PC-3 (cell line): ENCODE measurements around the gene SLC12A9. TPM values are rescaled to one million over a fixed set of nuclear protein-coding genes. Genes with fewer than 3 reads are reported as not detected.

Source experiments
- ATAC-seq: fragments of 200-7000 bp; cut with Tn5 transposase; 2 replicates; pipeline ENCODE4 v1.9.1; 2020; ENCODE audit warnings: mild to moderate bottlenecking, moderate library complexity
- BruUV-seq: library from RNA; stranded (reverse); fragments of 400-500 nt; replicated peaks from 2 replicates; lab custom pipeline; 2021; lab: Mats Ljungman, UMichigan
- CTCF ChIA-PET: fragments of 300-600 bp; sonication (Branson Sonifier 250); formaldehyde crosslinking; loops from one replicate; lab custom pipeline; 2022; ENCODE audit warnings: antibody characterized with exemption; lab: Charles Lee
- POLR2A ChIA-PET: fragments of 300-600 bp; sonication (Branson Sonifier 250); formaldehyde crosslinking; loops from one replicate; lab custom pipeline; 2022; ENCODE audit warnings: antibody characterized with exemption; ENCODE audit not compliant: unreplicated experiment; lab: Charles Lee
- DNase-seq: peaks from one replicate; pipeline ENCODE4 v3.0.0-alpha.2; 2015
- H2AFZ ChIP-seq: fragments of 300-600 bp; sonication (generic); 2 replicates; pipeline ENCODE4 v1.6.0; 2016; ENCODE audit warnings: antibody characterized with exemption, low read length
- H3F3A ChIP-seq: fragments of 300-600 bp; sonication (generic); one replicate; pipeline ENCODE4 v1.6.0; 2017; ENCODE audit warnings: antibody characterized with exemption, low read length, control low read depth, mild to moderate bottlenecking; ENCODE audit not compliant: unreplicated experiment
- H3K27ac ChIP-seq: fragments of 300-600 bp; sonication (generic); 2 replicates; pipeline ENCODE4 v1.5.1; 2016; ENCODE audit warnings: mild to moderate bottlenecking, low read length
- H3K27me3 ChIP-seq: fragments of 300-600 bp; sonication (generic); 2 replicates; pipeline ENCODE4 v1.6.1; 2016; ENCODE audit warnings: low read length, mixed read lengths
- H3K36me3 ChIP-seq: fragments of 300-600 bp; sonication (generic); 2 replicates; pipeline ENCODE4 v1.6.1; 2016; ENCODE audit warnings: low read depth, mixed run types, low read length, mixed read lengths
- H3K4me1 ChIP-seq: fragments of 300-600 bp; sonication (generic); 2 replicates; pipeline ENCODE4 v1.5.1; 2016; ENCODE audit warnings: low read length; ENCODE audit not compliant: insufficient read depth
- H3K4me2 ChIP-seq: fragments of 300-600 bp; sonication (generic); 2 replicates; pipeline ENCODE4 v1.6.0; 2016; ENCODE audit warnings: low read length
- H3K4me3 ChIP-seq: fragments of 300-600 bp; sonication (generic); 2 replicates; pipeline ENCODE4 v1.5.1; 2016; ENCODE audit warnings: mild to moderate bottlenecking, low read length, mixed read lengths
- H3K79me2 ChIP-seq: fragments of 300-600 bp; sonication (generic); 2 replicates; pipeline ENCODE4 v1.6.1; 2017; ENCODE audit warnings: low read length, mixed read lengths
- H3K9ac ChIP-seq: fragments of 300-600 bp; sonication (generic); 2 replicates; pipeline ENCODE4 v1.6.0; 2016; ENCODE audit warnings: mild to moderate bottlenecking, low read length
- H3K9me2 ChIP-seq: fragments of 300-600 bp; sonication (generic); replicated peaks from 2 replicates; pipeline ENCODE4 v1.6.1; 2016; ENCODE audit warnings: mixed run types, low read length, mixed read lengths
- H3K9me3 ChIP-seq: fragments of 300-600 bp; sonication (generic); 2 replicates; pipeline ENCODE4 v1.6.1; 2016; ENCODE audit warnings: low read length, mixed read lengths
- H4K20me1 ChIP-seq: fragments of 300-600 bp; sonication (generic); 2 replicates; pipeline ENCODE4 v1.6.1; 2016; ENCODE audit warnings: low read length, mixed read lengths
- CTCF ChIP-seq: fragments of 300-600 bp; sonication (generic); conservative IDR thresholded peaks from 2 replicates; pipeline ENCODE4 v1.5.1; 2017; ENCODE audit warnings: antibody characterized with exemption, low read depth, mild to moderate bottlenecking, low read length
- EZH2 ChIP-seq: fragments of 300-600 bp; sonication (generic); IDR thresholded peaks from one replicate; pipeline ENCODE4 v1.6.1; 2017; ENCODE audit warnings: antibody characterized with exemption, mild to moderate bottlenecking, low read length; ENCODE audit not compliant: unreplicated experiment
- EZH2phosphoT487 ChIP-seq: fragments of 300-600 bp; sonication (generic); IDR thresholded peaks from 2 replicates; pipeline ENCODE4 v1.6.1; 2018; ENCODE audit warnings: mild to moderate bottlenecking, antibody characterized with exemption, low read length, borderline replicate concordance
- intact Hi-C: fragments of 100-400 bp; cut with micrococcal nuclease; formaldehyde crosslinking; loops from 2 replicates; pipeline ENCODE4 v1.9.0; 2023
- total RNA-seq: library from RNA; depleted of rRNA; stranded (reverse); fragments of >200 nt; gene quantifications from 2 replicates; pipeline ENCODE4 v1.2.3, GENCODE V29; 2014

Gene SLC12A9
- total RNA-seq, 1 experiment from 2014 or later, result 31.2 TPM

DNA sequence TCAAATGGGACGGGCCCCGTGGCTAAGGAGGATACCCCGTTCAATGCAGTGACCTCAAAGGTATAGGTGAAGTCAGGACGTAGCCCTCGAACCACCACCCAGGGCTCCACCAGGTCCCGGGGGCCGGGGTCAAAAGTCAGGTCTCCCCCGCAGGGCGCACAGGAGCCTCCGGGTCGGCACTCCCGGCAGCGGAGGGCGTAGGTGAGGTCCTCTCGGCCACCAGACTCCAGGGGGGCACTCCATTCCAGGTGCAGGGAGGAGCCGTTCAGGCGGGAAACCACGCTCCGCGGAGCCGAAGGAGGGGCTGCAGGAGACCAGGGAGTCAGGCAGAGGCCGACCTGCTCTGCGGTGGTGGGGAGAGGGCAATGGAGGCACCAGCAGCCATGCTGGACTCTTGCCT lies 32.9 kb upstream of the SLC12A9 start:
- no peak for TF ChIP-seq EZH2phosphoT487
- no peak for TF ChIP-seq CTCF
- TF ChIP-seq EZH2, result no peak
- Histone ChIP-seq H3K4me1 (peaks cover under 1% of the 10 kb centered on the region; the same call in 1 of the 2 replicates), H3K27ac (no peak overlapping the region), H3K9ac (no peak overlapping the region), H3K36me3 (peaks cover 40% of the 10 kb centered on the region), H3K79me2 (peaks cover 11% of the 10 kb centered on the region), H3K27me3 (no peaks in the 10 kb centered on the region), H3K9me3 (no peaks in the 10 kb centered on the region), H3K4me2 (no peak overlapping the region), H4K20me1 (peaks cover 1% of the 10 kb centered on the region; the same call in 1 of the 2 replicates), H3K9me2 (no peaks in the 10 kb centered on the region), H2AFZ (no peak overlapping the region), H3F3A (no peaks in the 10 kb centered on the region), H3K4me3 (no peak overlapping the region)
- DNase-seq (no peak), ATAC-seq (no peak)
- intact Hi-C loops, result no loop called here
- ChIA-PET CTCF (no interaction called here), POLR2A (no interaction called here)
- BruUV-seq, result no TSS peak

- Histone ChIP-seq H3K9ac (no peak overlapping the region), H2AFZ (no peak overlapping the region), H3K4me1 (peaks cover 5% of the 10 kb centered on the region; the same call in 1 of the 2 replicates), H4K20me1 (peaks cover 5% of the 10 kb centered on the region; the same call in 1 of the 2 replicates), H3K27ac (no peak overlapping the region), H3F3A (no peaks in the 10 kb centered on the region), H3K36me3 (peaks cover 33% of the 10 kb centered on the region), H3K27me3 (no peaks in the 10 kb centered on the region), H3K79me2 (peaks cover 36% of the 10 kb centered on the region), H3K4me2 (no peak overlapping the region), H3K9me2 (no peaks in the 10 kb centered on the region), H3K4me3 (no peak overlapping the region), H3K9me3 (no peaks in the 10 kb centered on the region)
- POLR2A ChIA-PET, result no interaction called here
- no TSS peak for BruUV-seq
- no peak for DNase-seq
- intact Hi-C loops, result no loop called here
- CTCF ChIA-PET, result no interaction called here
- no peak for TF ChIP-seq EZH2
- TF ChIP-seq EZH2phosphoT487, result no peak
- TF ChIP-seq CTCF, result no peak
- ATAC-seq, result no peak
Measured at GRCh38 chr7:100822236-100823139, 30.0 kb upstream of the SLC12A9 start.

- Histone ChIP-seq H3K9me2 (no peaks in the 10 kb centered on the region), H3F3A (no peaks in the 10 kb centered on the region), H3K36me3 (peaks cover 31% of the 10 kb centered on the region), H3K79me2 (peaks cover 42% of the 10 kb centered on the region), H3K4me1 (peaks cover 5% of the 10 kb centered on the region; the same call in 1 of the 2 replicates), H3K27me3 (no peaks in the 10 kb centered on the region), H3K9me3 (no peaks in the 10 kb centered on the region), H3K4me2 (no peak overlapping the region), H3K4me3 (no peak overlapping the region), H3K27ac (no peak overlapping the region), H4K20me1 (peaks cover 5% of the 10 kb centered on the region; the same call in 1 of the 2 replicates), H3K9ac (no peak overlapping the region), H2AFZ (no peak overlapping the region)
- intact Hi-C loops, result no loop called here
- TF ChIP-seq EZH2, result no peak
- TF ChIP-seq EZH2phosphoT487, result no peak
- TF ChIP-seq CTCF, result no peak
- ATAC-seq, result no peak
- no TSS peak for BruUV-seq
- ChIA-PET CTCF (no interaction called here), POLR2A (no interaction called here)
- DNase-seq, result no peak
Measured at GRCh38 chr7:100823140-100823525, 29.4 kb upstream of the SLC12A9 start.
